DND-41 (cell line): ENCODE results near the gene RABEPK.

ENCODE experiments used
- CTCF ChIP-seq: IDR thresholded peaks from 2 replicates; pipeline ENCODE4 v1.5.1; 2012; ENCODE audit warnings: borderline replicate concordance, low read length, moderate library complexity, mild to moderate bottlenecking; ENCODE audit not compliant: poor library complexity, severe bottlenecking; ENCODE audit errors: extremely low read depth
- EZH2 ChIP-seq: IDR thresholded peaks from 3 replicates; pipeline ENCODE4 v1.6.1; 2012; ENCODE audit warnings: borderline replicate concordance, low read depth, mild to moderate bottlenecking, moderate library complexity, low read length, inconsistent platforms; ENCODE audit not compliant: severe bottlenecking

GRCh38 chr9:125276771-125277170, 76.4 kb downstream of the RABEPK start:
- TF ChIP-seq CTCF: no peak
- no peak for TF ChIP-seq EZH2
